Fibroblast of lung (primary cell): ENCODE measurements around the gene STMP1.

Experiments used
- EZH2 ChIP-seq: IDR thresholded peaks from 2 replicates; pipeline ENCODE4 v1.5.1; 2012; ENCODE audit warnings: low read length, control low read depth, mild to moderate bottlenecking; ENCODE audit errors: missing control alignments
- TF ChIP-seq, protein P1 (sequence below), 2 donors: IDR thresholded peaks in 1 of 2; conservative IDR thresholded peaks in 1 of 2; 1 replicate in 1 of 2; 2 replicates in 1 of 2; pipeline ENCODE4 v1.5.1; 2011 to 2012; ENCODE audit warnings: low read length in 2 of 2, control low read depth in 1 of 2, inconsistent platforms in 1 of 2, low read depth in 1 of 2, mild to moderate bottlenecking in 1 of 2

- TF ChIP-seq EZH2: no peak
- TF ChIP-seq, protein P1, sequence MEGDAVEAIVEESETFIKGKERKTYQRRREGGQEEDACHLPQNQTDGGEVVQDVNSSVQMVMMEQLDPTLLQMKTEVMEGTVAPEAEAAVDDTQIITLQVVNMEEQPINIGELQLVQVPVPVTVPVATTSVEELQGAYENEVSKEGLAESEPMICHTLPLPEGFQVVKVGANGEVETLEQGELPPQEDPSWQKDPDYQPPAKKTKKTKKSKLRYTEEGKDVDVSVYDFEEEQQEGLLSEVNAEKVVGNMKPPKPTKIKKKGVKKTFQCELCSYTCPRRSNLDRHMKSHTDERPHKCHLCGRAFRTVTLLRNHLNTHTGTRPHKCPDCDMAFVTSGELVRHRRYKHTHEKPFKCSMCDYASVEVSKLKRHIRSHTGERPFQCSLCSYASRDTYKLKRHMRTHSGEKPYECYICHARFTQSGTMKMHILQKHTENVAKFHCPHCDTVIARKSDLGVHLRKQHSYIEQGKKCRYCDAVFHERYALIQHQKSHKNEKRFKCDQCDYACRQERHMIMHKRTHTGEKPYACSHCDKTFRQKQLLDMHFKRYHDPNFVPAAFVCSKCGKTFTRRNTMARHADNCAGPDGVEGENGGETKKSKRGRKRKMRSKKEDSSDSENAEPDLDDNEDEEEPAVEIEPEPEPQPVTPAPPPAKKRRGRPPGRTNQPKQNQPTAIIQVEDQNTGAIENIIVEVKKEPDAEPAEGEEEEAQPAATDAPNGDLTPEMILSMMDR (conservative IDR thresholded peaks at IDR 0.05 in 1 of 2, IDR thresholded peaks at IDR 0.05 in 1 of 2; ENCODE audit: low read depth in 1 of 2, low read length in 2 of 2): no peak
These were observed 47.2 kb downstream of the STMP1 start for GRCh38 chr7:135709508-135709907.
